Stimulated activated CD4-positive, alpha-beta T cell treated with anti-CD3 and anti-CD28 coated beads, TNF-alpha, amount 100 ng/mL, for 24 hours (primary cell): ENCODE data around the gene NR2C1.
"Not testable (repeated sequence)": the region's sequence is repeated elsewhere in the genome, so short reads cannot be mapped to it uniquely, and the experiment has no call there.

Source experiments
- DNase-seq, 3 experiments: peaks; one replicate each; pipeline ENCODE4 v3.0.0-alpha.2; 2020; ENCODE audit warnings: low read depth in 3 of 3

NR2C1 gene

DNA sequence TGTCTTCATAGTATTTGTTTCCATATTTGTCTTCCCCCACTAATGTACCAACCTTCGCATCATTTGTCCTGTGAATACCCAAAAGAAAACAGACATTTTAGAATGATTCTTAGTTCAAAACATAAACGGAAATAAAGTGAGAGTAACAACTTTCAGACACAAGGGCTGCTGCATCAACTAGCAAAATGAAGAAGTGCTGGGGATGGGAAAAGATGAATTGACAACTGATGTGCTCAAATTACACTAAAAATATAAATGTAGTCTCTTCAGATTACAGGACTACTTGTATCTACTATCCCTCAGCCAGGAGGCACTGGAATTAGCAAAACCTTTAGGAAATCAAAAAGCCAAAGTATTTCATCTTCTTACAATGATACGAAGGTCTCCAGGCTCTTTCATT lies 70.7 kb downstream of the NR2C1 start:
- DNase-seq, result no peak

DNA sequence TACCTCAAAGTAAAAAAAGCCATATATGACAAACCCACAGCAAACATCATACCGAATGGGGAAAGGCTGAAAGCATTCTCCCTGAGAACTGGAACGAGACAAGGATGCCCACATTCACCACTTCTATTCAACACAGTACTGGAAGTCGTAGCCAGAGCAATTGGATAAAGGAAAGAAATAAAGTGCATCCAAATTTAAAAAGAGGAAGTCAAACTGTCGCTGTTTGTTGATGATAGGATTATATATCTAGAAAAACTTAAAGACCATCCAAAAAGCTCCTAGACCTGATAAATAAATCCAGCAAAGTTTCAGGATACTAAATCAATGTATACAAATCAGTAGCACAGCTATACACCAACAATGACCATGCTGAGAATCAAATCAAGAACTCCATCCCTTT lies 75.1 kb downstream of the NR2C1 start:
- no peak for DNase-seq

DNA sequence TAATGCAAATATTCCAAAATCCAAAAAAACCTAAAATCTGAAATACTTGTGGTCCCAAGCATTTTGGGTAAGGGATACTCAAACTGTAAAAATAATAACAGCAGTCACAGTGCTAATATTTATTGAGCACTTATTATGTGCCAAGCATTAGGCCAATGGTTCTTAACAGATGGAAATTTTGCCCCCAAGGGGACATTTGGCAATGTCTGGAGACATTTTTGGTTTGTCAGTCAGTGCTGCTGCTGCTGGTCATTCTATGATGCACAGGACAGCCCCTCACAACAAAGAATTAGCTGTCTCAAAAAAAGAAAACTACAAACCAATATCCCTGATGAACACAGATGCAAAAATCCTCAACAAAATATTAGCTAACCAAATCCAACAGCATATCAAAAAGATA lies 75.7 kb downstream of the NR2C1 start:
- no peak for DNase-seq

DNA sequence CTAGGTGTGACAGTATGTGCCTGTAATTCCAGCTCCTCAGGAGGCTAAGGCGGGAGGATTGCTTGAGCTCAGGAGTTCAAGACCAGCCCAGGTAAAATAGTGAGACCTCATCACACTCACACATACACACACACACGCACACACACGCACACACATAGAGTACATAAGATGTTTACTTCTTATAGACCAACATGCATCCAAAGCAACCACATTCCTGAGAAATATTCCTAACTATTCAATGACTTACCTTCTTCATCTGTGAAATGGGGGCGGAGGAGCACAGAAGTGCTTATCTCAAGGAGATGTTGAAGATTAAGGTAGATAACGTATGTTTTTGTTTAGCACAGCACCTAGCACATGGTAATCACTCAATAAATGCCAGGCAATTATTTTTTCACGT lies 76.4 kb downstream of the NR2C1 start:
- DNase-seq, result no peak

DNA sequence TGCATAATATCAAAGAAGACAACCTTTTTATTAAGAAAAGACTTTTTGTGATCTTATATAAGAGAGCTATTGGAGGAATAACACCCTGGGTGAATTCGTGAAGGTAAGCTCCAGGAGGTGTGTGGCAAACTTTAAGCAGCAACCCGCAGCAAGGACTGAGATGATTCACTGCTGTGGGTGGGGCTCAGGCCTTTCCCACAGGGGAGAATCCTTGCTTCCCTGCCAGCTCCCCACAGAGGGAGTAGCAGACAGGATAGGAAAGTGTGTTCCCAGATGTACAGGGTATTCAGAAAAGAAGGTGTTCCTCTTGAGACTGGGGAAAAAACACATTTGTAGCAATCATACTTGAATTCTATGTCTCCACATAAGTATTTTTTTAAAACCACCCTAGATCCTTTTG lies 79.1 kb downstream of the NR2C1 start:
- DNase-seq, result no peak

DNA sequence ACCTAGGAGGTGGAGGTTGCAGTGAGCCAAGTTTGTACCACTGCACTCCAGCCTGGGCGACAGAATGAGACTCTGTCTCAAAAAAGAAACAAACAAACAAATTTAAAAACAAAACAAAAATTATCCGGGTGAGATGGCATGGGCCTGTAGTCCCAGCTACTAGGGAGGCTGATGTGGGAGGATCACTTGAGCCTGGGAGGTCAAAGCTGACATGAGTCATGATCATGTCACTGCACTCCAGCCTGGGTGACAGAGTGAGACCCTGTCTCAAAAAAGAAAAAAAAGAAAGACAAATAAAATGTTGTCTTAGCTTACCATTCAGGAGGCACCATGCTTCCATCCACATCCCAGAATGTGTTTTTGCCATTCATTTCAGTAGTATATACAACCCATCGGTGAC lies 79.6 kb downstream of the NR2C1 start:
- not testable (repeated sequence) for DNase-seq

DNA sequence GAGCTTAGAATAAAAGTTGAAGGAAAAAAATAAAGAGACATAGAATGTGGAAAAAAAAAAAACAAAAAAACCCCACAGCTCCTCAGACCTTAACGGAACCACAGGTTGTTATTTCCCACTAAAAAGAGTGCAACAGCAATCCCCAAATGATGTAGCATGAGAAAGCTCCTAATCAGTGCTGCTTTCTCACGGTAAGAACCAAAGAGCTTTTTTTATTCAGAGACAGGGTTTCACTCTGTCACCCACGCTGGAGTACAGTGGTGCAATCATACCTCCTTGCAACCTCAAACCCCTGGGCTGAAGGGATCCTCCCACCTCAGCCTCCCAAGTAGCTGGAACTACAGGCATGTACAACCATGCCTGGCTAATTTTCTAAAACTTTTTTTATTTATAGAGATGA lies 83.2 kb downstream of the NR2C1 start:
- DNase-seq, result no peak

DNA sequence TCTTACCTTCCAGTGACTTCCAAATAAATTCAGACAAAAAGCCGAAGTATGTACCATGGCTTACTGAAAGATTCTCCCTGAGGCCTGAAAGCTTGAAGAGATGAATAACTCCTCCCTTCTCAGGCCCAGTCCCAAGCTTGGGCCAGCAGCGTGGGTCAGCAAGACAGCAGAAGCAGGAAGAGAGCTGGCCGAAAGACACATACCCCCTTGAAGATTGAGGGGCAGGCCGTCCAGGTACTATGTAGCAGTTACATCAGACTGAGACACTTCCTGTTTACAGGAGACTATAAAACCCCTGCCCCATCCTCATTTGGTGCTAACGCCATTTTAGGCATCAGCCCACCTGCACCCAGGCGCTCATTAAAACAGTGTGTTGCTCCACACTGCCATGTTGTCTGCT lies 84.9 kb downstream of the NR2C1 start:
- no peak for DNase-seq

DNA sequence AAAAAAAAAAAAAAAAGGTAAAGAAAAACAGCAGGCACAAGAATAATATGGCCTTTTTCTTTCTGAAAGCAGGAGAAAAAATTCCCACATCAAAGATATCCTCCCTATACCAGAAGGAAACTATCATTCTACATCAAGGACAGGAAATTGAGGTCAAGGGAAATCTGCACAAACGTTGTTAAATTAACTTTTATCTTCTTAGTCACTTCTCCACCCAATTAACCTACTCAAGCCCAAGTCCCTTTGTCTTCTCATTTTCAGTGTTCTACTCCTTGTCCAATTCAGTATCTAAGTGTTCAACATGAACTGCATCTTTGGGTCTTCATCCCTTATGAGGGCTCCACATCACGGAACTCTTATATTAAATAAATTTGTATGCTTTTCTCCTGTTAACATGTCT lies 85.6 kb downstream of the NR2C1 start:
- no peak for DNase-seq

DNA sequence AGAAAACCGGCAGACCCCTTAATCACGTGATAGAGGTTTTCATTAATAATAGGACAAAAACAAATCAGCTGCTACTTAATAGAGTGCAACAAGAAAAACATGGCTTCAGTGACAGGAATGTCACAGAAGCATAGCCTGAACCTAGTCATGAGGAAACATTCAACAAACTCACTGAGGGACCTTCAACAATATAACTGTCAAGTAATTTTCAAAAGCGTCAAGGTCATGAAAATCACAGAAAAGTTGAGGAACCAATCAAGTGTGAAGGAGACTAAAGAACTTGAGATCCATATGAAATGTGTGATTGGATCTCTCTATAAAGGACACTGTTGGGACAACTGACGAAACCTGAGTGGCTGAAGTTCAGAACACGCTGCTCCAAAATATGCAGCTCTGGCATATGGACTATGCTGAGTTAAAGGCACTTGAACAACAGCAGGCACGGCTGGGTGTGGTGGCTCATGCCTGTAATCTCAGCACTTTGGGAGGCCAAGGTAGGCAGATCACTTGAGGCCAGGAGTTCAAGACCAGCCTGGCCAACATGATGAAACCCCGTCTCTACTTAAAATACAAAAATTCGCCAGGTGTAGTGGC lies 86.2 kb downstream of the NR2C1 start:
- no peak for DNase-seq

DNA sequence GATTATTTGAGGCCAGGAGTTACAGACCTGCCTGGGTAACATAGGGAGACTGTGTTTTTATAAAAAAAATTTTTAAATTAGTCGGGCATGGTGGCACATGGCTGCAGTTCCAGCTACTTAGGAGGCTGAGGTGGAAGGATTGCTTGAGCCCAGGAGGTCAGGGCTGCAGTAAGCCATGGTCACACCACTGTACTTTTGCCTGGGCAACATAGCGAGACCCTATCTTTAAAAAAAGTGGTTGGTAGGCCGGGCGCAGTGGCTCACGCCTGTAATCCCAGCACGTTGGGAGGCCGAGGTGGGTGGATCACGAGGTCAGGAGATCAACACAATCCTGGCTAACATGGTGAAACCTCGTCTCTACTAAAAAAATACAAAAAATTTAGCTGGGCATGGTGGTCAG lies 88.3 kb downstream of the NR2C1 start:
- not testable (repeated sequence) for DNase-seq

DNA sequence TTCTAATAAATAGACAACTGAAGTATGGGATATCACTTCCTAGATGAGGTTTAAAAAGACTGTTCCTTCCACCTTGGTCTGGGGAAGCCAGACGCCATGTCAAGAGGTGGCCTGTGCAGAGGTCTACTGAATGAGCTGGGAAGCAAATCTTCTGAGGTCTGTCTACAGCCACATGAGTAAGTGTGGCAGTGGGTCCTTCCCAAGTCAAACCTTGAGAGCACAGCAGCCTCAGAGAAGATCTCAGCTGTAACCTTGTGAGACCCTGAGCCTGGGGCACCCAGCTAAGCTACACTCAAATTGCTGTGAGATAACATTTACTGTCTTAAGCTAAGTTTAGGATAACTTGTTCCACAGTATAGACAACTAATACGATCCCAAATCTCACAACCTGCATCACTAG lies 90.1 kb downstream of the NR2C1 start:
- no peak for DNase-seq

DNA sequence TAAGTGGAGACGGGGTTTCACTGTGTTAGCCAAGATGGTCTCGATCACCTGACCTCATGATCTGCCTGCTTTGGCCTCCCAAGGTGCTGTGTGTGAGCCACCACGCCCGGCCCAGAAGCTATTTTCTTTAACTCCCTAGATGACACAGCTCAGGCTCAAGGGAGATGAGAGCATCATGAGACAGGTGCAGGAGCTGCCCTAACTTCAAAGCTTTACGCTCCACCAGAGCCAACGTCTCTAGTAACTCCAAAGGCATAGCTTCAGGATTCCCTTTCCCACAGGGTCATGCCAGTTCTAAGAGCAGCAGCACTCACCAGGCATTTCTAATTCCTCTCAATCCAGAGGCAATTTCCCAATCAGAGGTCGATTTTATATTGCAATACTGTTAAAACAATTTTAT lies 91.0 kb downstream of the NR2C1 start:
- no peak for DNase-seq

DNA sequence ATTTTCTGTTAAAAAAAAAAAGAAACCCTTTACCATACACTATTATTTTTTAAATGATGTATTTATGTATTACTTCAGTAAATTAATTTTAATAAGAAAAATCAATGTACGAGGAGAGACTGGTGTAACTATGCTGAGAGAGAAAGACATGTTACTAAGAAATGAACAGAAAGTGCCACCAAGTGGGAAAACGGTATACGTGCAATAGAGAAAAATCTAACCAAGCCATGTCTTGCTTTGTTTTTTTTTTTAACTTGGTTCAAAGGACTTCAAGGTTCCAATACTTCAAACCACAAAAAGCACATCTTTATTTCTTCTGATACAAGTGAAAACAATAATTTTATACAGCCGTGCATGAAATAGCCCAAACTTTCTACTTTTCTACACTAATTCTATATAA lies 92.8 kb downstream of the NR2C1 start:
- no peak for DNase-seq

DNA sequence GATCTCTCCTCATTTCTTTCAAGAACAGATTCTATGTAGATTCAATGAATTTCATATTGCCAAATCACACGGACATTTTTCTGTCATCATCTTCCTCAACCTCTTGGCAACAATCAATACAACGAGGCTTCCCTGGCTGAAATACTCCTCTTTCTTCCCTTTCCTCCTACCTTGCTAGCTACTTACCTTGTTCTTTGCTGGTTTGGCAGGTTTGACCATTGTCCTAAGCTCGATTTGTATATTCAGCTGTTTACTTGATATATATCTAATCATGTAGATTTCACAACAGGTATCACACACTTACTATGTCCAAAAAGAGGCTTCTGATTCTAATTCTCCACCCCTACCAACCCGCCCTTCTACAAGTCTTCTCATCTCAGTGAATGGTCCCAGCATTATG lies 93.5 kb downstream of the NR2C1 start:
- no peak for DNase-seq

DNA sequence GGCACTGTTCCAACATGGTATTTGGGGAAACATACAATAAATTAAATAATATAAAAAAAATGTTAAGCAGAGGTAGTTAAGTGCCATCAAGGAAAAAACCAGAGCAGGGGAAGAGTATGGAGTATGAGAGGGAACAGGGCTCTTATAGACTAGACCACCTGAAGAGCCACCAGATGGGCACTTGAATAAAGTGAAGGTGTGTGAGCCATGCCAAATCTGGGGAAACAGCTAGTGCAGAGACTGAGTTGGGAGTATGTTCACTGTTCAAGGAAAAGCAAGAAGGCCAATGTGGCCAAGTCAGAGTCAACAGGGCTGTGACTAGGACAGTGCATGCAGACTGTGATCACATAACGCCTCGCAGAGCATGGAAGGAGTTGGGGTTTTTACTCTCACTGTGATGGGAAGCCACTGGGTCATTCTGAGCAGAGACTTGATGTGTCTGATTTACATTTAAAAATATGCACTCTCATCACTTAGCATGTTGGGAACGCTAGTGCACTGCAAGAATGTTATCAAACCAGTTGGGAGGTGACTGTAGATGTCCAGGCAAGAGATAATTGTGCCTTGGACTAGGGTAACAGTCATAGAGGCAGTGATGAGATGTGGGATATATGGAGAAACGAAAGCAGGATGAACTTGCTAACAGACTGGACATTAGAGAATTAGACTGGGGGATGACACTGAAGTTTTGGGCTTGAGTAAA lies 95.5 kb downstream of the NR2C1 start:
- no peak for DNase-seq

DNA sequence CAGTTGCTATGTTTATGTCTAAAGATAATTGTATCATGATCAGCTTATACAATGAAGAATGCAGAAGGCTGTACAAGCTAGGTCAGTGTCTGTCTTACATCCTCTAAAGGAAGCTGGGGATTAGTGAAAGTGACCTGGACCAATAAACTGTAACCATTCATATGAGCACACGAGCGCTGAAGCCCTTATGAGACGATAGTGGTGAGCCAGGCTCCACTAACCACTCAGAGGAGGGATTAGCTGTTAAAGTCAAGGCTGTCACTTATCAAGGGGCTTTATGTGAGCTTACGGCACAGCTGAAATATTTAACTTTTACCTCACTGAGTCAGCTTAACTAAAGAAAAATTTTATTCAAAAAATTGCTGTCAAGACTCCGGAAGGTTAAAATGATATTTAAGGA lies 100.2 kb downstream of the NR2C1 start:
- no peak for DNase-seq

DNA sequence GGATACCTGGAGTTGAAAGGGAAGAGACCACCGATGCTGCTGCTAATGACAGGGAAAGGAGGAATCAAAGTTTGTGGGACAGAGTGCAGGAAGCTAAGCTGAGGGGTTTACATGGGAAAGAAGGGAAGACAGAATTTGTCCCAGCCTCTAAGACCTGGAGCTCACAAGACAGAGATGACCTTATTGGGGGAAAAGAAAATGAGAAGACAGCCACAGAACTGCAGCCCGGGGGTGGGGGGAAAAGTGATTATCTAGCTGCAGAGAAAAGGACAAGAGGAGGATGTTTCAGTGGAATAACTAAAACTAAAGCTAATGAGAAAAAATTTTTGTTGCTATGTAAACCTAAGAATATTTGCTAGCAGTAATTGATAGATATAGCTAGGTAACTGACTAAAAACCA lies 100.6 kb downstream of the NR2C1 start:
- DNase-seq, result no peak

DNA sequence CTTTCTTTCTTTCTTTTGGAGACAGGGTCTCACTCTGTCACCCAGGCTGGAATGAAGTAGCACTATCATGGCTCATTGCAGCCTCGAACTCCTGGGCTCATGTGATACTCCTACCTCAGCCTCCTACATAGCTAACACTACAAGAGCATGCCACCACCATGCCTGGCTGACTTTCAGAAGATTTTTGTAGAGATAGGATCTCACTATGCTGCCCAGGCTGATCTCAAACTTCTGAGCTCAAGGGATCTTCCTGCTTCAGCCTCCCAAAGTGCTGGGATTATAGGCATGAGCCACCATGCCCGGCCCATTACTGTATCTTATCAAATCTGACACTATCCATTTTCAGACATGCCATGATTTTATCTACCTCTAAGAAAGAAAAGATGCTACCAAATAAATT lies 101.5 kb downstream of the NR2C1 start:
- no peak for DNase-seq

DNA sequence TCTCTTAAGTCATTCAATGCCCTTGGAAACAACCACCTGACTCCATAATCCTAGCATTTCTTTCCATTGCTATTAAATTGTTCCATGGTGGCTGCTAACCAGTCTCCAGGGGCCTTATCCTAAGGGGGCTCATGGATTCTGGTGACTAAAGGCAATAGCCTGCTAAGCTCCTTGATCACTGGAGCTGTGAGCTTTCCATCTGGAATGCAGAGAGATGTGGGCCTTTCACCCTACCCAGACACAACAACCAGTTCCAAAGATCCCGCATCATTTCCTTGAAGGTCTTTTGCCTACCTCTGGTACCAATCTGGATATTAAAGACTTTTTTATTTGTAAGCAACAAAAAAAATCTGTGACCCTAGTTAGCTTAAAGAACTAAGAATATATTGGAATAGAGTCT lies 102.9 kb downstream of the NR2C1 start:
- DNase-seq, result no peak
